ENCODE measurements around the gene AVPR1B.

The AVPR1B gene

DNA sequence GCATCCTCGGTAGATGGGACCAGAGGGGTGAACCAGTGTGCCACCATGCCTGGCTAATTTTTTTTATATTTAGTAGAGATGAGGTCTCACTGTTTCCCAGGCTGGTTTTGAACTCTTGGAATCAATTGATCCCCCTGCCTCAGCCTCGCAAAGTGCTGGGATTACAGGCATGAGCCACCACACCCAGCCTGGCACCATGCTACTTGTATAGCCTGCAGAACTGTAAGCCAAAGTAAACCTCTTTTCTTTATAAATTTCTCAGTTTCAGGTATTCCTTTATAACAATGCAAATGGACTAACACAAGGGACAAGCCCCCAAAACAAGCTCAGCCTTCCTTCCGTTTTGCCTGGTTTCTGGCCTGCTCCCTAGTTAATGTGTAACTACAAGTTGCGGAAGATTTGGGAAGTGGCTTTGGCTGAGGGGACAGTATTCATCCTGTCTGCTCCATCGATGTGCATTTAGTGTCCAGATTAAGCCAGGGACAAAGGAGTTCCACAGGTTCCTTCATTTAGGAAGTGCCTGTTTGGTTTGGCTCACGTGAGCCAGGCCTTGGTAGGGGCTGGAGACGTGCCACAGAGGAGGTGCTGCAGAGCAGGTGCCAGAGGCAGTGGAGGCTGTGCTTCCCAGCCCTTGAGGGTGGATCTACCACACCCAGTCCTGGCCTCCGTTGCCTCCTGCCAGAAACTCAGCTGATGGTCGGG is 4.4 kb downstream of the AVPR1B start:
- in situ Hi-C loops (cut with MboI; ENCODE audit: low sequenced_read_pairs) = no loop called here

DNA sequence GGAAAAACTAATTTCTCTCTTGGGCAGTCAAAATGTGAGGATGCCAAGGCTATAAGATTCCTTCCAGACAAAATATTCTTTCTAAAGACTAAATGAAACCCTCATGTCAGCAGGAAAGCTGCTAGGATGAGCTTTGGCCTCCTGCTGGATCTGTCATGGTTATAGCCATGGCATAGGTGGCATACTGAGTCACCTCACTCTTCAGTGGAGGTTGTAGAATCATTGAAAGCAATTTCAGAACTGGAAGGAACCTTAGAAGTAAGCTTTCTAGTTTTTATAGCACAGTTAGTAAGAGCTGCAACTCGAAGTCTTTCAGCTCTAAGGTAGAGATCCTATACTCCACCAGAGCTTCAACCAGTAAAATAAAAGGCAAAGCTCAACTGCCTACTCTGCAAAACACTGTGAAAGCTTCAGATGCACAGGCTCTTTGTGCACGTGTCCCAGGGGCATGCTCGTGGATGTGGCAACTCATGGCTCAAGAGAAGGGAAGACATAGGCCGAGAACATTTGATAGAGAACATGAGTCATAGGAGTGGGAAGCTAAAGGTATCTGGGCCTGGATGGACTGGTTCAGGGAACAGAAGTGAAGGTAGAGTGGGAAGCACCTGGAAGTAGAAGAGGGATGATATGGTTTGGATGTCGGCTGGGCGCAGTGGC is 5.8 kb downstream of the AVPR1B start:
- in situ Hi-C loops (cut with MboI; ENCODE audit: low sequenced_read_pairs) = no loop called here

DNA sequence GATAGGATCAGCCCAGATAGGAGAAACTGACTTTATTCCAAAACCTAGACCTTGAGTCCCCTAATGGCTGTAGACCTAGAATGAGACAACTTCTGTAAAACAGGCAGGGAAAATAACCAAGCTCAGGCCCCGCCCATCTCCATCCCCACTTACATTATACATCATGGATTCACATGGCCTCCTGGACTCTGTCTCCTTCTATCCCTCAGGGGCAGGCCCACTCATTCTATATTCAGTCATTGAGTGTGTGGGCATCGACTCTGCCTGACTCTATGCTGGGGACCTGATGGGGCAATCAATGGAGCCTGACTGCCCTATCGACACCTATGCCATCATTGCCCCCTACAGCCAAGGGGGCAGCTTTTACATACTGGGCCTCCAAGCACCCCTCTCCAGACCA is 6.4 kb downstream of the AVPR1B start:
- in situ Hi-C loops (cut with MboI; ENCODE audit: low sequenced_read_pairs) = no loop called here

DNA sequence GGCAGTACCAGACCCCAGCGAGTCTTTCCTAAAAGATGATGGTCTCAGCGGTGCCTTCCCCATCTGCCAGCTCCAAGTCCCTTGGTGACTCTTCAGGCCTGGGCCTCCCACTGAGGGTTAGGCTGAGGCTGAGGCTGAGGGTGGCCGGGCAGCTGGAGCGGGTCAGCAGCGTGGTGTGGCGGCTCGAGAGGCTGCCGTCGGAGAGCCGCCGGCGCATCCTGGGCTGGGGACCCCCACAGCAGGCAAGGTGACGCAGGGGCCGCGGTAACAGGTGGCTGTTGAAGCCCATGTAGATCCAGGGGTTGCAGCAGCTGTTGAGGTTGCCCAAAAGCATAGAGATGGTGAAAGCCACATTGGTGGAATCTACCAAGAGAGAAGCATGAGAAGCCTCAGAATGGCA is 7.0 kb downstream of the AVPR1B start:
- in situ Hi-C loops (cut with MboI; ENCODE audit: low sequenced_read_pairs) = no loop called here

DNA sequence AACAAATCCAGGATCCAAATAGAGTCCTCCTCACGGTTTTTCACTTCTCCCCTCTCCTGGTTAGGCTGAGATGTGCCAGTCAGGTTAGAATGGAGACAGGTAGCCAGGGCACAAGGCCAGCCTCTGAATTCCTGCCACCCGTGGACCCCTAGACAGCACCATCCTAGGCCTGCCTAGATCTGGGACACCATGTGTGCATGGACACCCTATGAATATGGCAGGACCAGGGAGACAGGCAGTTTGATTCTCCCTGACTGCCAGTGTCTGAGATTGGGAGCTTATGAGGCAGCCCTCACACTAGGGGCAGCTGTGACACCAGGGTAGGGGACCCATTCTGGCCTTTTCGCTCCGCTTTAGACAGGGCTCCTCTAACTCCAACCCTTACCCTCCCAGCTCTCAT is 7.5 kb downstream of the AVPR1B start:
- in situ Hi-C loops (cut with MboI; ENCODE audit: low sequenced_read_pairs) = no loop called here

DNA sequence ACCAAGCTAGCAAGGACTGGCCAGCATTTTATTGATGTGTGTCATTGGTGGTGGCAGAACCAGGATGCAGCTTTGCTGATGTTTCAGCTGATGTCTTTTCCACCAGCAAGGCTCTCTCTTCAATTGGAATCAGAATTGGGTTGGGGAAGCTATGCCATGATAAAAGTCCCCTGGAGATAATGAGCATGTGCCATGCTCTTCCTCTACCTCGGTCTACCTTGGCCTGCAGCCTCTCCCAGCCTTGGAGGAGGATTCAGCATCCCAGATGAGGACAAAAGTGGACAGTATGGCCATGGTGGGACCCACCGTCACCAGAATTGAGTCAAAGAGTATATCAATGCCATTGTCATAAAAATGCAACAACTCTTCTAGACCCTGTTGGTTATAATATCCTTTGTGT is 8.6 kb downstream of the AVPR1B start:
- in situ Hi-C loops (cut with MboI; ENCODE audit: low sequenced_read_pairs) = no loop called here

DNA sequence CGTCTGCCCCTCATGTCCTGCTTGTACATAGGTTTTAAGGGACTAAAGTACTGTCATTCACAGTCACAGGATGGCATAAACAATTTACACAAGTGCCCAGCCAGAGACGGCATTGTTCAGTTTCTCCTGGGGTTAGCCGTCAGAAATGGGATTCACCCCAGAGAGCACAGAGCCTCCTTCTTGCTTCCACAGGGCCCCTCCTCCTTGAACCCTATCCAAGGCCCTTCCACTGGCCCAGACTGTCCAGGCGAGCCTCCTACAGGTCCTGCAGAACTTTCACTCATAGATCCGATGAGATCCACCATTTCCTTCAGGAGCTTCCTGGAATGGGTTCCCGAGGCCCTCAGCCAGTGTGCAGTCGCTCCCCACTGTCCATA is 10.0 kb downstream of the AVPR1B start:
- in situ Hi-C loops (cut with MboI; ENCODE audit: low sequenced_read_pairs) = no loop called here

DNA sequence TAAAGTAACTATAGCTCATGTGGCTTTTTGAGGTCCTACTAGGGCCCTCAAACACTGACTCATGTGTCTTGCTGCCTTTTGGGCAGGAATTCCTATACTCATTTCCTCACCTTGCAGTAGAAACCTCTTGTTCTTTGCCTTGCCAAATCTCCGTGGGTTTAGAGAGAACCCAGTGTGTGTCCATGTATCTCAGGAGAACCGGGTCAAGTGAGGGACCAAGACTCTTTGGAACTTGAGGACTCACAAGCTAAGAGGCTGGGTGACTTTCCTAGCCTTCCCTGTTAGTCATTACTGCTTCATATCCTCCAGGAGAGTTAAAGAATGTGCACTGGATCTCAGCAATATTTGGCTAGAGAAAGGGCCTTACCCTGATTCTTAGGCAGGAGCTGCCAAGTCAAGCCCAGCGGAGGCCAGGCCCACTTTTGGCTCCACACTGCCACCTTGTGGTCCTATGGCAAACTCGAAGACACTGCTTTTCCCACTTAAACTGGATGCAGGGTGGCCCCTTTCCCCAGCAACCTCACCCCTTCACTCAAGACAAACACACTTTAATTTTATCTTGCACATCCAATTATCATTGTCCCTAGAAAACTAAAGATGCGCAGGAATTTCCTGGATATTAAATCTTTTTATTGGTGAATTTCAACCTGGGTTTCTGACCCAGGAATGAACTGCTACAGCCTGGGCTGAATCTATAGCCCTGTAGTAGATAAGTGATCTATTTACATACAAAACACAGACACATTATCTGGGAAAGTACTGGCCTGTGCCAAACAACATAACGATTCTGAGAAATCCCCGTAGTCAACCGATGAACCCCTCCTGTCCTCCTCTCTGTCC is 10.6 kb downstream of the AVPR1B start:
- in situ Hi-C loops (cut with MboI; ENCODE audit: low sequenced_read_pairs) = no loop called here

DNA sequence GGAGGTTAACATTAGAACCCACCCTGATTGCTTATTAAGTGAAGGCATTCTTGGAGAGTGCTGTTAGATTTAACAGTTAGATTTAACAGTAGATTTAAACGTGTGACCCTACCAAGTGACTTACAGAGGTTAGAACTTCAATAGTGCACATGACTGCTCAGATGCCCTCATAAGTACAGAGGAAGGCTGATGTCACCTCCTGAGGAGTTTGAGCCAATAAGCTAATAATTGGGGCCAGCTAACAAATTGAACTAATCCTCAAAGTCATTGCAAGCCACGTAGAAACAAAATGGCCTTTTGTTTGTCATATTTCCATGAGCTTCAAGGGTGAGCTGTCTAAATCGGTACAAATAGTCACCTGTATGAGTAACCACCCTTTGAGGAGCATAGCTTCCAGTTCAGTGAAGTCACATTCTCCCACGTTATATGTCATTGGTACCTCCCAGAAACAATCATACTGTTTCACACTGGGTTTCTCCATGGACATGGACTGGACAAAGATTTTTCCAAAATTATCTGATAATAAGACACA is 11.7 kb downstream of the AVPR1B start:
- in situ Hi-C loops (cut with MboI; ENCODE audit: low sequenced_read_pairs) = no loop called here

DNA sequence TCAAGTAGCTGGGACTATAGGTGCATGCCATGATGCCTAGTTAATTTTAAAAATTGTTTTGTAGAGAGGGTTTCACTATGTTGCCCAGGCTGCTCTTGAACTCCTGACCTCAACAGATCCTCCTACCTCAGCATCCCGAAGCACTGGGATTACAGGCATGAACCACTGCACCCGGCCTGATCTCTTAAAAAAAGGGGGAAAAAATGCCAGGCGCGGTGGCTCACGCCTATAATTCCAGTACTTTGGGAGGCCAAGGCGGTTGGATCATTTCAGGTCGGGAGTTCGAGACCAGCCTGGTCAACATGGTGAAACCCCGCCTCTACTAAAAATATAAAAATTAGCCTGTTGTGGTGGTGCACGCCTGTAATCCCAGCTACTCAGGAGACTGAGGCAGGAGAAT is 13.2 kb downstream of the AVPR1B start:
- in situ Hi-C loops (cut with MboI; ENCODE audit: low sequenced_read_pairs) = no loop called here

DNA sequence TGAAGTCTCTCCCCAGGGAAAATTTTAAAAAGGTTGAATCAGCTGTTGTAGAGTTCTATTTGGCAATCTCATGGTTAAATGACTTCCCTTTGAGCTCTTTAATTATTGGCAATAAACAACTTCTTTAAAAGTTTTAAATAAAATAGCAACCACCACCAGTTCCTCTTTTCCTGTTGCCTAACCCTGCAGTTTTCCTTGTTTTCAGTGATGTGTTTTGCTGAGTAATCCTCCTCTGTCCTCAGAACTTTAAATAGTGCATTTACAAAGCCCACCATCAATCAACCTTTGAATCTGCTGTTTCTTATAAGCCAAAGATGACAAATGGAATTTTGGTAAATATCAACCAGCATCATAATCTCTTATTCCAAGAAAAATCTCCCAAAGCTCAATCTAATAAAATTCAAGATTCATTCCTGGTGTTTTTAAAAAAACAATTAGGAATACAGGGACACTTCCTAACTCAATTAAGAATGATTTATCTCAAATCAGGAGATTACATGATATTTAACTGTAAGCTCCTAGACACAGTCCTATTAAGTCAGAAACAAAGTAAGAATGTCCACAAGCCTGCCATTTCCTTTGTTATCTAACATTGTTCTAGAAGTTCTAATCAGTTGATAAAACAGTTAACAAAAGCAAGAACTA is 14.8 kb downstream of the AVPR1B start:
- in situ Hi-C loops (cut with MboI; ENCODE audit: low sequenced_read_pairs) = no loop called here

DNA sequence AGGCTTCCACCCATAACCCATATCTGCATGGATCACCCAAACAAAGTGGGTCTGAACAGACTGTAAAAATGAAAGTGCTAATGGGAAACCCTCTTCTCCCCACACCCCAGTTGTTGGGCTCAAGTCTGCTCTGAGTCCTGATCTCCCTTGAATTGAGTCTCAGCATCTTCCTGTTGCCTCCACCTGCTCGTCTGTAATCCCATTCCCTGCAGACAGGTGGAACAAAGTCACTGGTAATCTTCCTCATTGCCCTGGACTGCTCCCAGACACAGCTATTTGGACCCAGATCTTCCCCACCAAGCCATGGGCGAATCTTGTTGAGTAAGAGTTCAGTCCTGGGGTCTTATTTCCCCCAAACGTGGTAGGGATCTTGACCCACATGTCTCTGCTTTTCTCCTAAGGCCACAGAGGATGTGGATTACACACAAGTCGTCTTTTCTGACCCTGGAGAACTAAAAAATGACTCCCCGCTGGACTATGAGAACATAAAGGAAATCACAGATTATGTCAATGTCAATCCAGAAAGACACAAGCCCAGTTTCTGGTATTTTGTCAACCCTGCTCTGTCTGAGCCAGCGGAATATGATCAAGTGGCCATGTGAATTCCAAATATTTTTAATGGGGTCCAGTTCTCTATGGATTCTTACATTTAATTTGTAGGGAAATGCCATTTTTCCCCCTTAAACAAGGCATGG is 15.7 kb downstream of the AVPR1B start:
- in situ Hi-C loops (cut with MboI; ENCODE audit: low sequenced_read_pairs) = no loop called here

DNA sequence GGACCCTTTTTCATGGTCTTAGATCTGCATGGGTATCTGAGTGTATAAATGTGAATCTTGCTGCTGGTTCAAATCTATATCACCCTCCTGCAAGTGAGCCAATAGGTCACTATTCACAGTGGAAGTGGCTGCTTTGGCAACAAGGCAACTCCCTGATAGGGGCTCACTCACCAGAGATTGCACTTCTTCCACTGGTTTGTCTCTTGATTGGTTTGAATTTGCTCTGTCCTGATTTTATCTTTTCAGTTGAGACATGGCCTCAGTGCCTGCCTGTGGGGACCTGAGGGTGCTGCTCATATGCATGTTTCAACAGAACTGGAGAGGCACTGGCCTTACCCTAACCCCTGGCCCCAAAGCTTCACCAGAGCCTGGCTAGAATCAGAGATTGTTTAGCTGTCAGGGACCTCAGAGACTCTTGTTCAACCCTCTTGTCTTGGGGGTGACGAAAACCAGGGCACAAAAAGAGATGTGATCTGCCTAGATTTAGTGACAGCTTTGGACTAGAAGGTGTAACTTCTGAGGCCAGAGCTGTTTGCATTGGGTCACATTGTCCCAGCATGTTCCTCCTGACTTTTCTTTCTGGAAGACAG is 16.9 kb downstream of the AVPR1B start:
- in situ Hi-C loops (cut with MboI; ENCODE audit: low sequenced_read_pairs) = no loop called here

DNA sequence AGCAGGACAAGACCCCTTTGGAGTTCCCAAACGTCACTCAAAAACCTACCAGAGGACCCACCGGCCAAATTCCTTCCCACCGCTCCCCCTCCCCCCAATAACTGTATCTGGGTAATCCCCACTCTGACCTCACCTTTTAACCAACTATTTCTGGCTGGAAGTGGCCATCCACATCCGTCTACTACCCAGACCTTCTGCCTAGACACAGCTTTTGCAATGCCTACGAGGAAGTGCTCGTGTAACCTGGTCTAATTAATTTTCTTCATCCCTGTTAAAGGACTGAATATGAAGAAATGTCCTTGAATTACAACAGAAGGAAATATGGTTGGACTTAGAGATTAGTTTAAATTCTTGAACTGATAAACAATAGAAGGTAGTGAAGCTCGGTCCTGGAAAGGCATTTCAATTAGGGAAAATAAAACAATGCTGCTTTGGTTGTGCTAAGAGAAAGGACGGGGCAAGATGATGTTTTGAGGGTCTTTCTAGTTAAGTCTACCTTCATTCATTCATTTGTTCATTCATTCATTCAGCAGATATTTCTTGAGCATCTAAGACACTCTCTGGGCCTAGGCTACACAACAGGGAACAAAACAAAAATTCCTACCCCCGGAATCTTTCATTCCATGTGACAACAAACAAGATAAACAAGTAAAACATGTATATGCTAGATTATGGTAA is 18.8 kb downstream of the AVPR1B start:
- in situ Hi-C loops (cut with MboI; ENCODE audit: low sequenced_read_pairs) = no loop called here

DNA sequence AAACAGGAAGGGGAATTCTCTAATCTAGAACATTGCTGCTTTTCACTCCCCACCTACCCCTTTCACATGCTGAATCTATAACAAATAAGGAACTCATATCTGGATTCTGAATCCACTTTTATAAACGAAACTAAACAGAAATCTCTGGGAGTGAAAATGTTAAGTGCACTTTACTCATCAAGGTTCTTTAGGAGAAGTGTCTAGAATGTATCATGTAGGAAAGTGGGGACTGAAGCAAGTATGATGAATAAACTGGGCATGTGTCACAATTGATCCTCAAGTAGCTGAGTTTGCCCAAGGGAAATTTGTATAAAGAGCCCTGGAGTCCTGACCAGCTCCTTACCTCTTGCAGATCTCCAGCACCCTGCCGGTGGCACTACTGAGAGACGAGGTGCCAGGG is 19.8 kb downstream of the AVPR1B start:
- in situ Hi-C loops (cut with MboI; ENCODE audit: low sequenced_read_pairs) = no loop called here

DNA sequence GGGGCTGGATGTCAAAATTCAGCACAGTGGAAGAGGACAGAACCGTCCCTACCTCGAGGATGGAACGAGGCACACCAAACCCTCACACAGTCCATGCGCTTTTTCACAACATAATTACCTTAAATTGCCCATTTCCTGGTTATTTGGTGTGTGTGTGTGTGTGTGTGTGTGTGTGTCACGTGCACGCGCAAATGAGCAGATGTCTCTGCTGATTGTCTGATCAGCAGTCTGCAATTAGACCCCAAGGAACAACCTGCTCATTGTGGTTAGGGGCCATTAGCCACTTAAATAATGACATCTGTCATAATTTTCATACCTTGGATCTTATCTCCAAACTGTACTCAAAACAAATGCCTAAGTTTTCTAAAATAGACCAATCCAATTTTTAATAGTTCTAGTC is 23.2 kb downstream of the AVPR1B start:
- in situ Hi-C loops (cut with MboI; ENCODE audit: low sequenced_read_pairs) = no loop called here

DNA sequence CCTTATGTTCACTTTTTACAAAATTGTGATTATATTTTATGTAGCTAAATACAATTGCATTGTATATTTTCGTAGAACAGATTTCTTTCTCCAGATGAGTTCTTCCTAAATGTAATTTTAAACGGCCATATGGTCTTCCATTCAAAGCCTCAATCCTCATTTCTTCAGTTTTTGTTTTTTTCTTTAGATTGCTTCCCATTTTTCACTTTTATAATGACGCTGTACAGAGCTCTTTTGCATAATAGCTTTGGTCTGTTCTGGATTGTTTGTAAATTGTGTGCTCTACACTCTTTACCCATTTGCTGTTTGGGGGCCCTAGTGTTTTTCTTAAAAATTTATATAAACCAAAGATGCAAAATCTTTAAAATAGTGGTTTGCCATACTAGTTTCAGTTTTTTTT is 27.8 kb downstream of the AVPR1B start:
- in situ Hi-C loops (cut with MboI; ENCODE audit: low sequenced_read_pairs) = no loop called here

DNA sequence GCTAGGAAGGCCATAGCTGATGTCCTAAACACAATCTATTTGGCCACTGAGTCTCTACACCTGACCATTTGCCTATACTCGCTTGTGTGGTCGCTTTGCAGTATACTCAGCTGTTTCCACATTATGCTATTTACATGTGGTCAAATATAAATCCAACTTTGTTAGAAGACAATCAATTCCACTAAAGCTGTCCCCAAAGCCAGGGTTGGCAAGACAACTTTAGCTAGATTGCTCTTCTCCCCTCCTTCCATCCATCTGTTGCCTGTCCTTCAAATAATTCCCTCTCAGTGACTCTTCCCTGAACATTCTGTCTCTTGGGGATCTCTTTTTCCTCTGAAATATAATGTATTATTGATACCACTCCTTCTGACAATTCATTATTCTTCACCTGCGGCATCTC is 30.1 kb downstream of the AVPR1B start:
- in situ Hi-C loops (cut with MboI; ENCODE audit: low sequenced_read_pairs) = no loop called here

DNA sequence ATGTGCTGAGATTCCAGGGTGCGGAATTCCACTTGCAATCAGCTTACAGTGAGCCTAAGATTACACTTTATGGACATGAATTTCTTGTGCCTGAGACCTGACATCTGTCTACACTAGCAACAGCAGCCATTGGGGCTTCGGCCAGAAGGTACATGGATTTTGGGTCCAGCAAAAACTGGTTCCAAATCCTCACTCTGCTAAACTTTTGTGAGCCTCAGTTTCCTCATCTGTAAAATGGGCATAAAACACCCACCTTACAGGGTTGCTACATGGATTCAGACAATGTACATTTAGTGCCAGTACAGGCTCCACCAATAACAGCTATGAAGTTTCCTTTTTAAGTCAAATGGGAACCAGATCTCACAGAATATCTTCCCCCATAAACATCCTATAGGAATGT is 33.4 kb downstream of the AVPR1B start:
- in situ Hi-C loops (cut with MboI; ENCODE audit: low sequenced_read_pairs) = no loop called here

All from hTERT RPE-1 (cell line).